Right lobe of liver (tissue), 6 donors: ENCODE data around the gene TLCD3A. TPM values are rescaled to one million over a fixed set of nuclear protein-coding genes. Genes with fewer than 3 reads are reported as not detected.

Experiments
- ATAC-seq, 4 donors: fragments of 200-7000 bp; cut with Tn5 transposase; one replicate each; pipeline ENCODE4 v1.9.1; 2020; ENCODE audit warnings: mild to moderate bottlenecking in 4 of 4, moderate library complexity in 4 of 4
- DNase-seq, 3 donors: peaks; one replicate each; pipeline ENCODE4 v3.0.0-alpha.2; 2020
- H3K27ac ChIP-seq, 3 donors: fragments of 200-600 bp; one replicate each; pipeline ENCODE4 v1.8.0; 2022
- H3K27me3 ChIP-seq, 2 donors: fragments of 200-600 bp; one replicate each; pipeline ENCODE4 v1.8.0; 2022
- H3K36me3 ChIP-seq, 4 donors: fragments of 200-600 bp; sonication (generic) in 1 of 4; one replicate each; pipeline versions ENCODE4 v1.5.1 to v1.8.0; 2017 to 2022; ENCODE audit warnings: control low read depth in 1 of 4
- H3K4me1 ChIP-seq, 4 donors: fragments of 200-600 bp; sonication (generic) in 1 of 4; one replicate each; pipeline versions ENCODE4 v1.5.1 to v1.8.0; 2017 to 2022; ENCODE audit warnings: control low read depth in 1 of 4
- H3K4me3 ChIP-seq, 3 donors: fragments of 200-600 bp; one replicate each; pipeline ENCODE4 v1.8.0; 2022
- H3K9me3 ChIP-seq, 4 donors: fragments of 200-600 bp; sonication (generic) in 1 of 4; one replicate each; pipeline versions ENCODE4 v1.5.1 to v1.8.0; 2017 to 2022; ENCODE audit warnings: control low read depth in 1 of 4
- POLR2A ChIP-seq: fragments of 450-650 bp; IDR thresholded peaks from one replicate; pipeline ENCODE4 v1.6.1; 2017; ENCODE audit warnings: antibody characterized with exemption, mild to moderate bottlenecking
- WGBS: methylation state at CpG from one replicate; pipeline ENCODE4 v1.1.6; 2018; ENCODE audit warnings: low coverage, low lambda C conversion rate; ENCODE audit not compliant: insufficient coverage; ENCODE audit errors: missing lambda C conversion rate; 5-methylcytosine and 5-hydroxymethylcytosine counted together
- intact Hi-C, 2 donors: fragments of 100-400 bp; cut with DNase I; formaldehyde crosslinking; loops; one replicate each; pipeline versions ENCODE4 v1.11.2 to v1.14.1; 2022
- total RNA-seq, 6 experiments: library from RNA; depleted of rRNA in 2 of 6; stranded (reverse); fragments of >200 nt in 2 of 6; fragmentation: NEBNext Ultra II Directional in 3 of 6; extraction: Animal tissue kit (Norgen Biotek cat#: 25700) in 3 of 6; gene quantifications; one replicate each; pipeline versions ENCODE4 v1.1.0 to v1.2.4, GENCODE V29; 2016 to 2023
- TF ChIP-seq, protein P1 (sequence below), 4 donors: fragments of 200-600 bp in 3 of 4; fragments of 450-650 bp in 1 of 4; IDR thresholded peaks; one replicate each; pipeline versions ENCODE4 v1.5.1 to v1.8.0; 2016 to 2022; ENCODE audit warnings: antibody characterized with exemption in 4 of 4, mild to moderate bottlenecking in 2 of 4
- donor health status: DM: no; HTN: yes; CAD: no.
- donor health status: DM: no; HTN: no; CAD: no.
- donor health status: DM: no; HTN: no; CAD: no.
- donor health status: DM: no; HTN: yes; CAD: no.
- donor health status: DM: no; HTN: yes; CAD: no.

The TLCD3A gene
- total RNA-seq, 6 experiments from 2014 or later = 0.59 to 11.5 (median 1.6) TPM

DNA sequence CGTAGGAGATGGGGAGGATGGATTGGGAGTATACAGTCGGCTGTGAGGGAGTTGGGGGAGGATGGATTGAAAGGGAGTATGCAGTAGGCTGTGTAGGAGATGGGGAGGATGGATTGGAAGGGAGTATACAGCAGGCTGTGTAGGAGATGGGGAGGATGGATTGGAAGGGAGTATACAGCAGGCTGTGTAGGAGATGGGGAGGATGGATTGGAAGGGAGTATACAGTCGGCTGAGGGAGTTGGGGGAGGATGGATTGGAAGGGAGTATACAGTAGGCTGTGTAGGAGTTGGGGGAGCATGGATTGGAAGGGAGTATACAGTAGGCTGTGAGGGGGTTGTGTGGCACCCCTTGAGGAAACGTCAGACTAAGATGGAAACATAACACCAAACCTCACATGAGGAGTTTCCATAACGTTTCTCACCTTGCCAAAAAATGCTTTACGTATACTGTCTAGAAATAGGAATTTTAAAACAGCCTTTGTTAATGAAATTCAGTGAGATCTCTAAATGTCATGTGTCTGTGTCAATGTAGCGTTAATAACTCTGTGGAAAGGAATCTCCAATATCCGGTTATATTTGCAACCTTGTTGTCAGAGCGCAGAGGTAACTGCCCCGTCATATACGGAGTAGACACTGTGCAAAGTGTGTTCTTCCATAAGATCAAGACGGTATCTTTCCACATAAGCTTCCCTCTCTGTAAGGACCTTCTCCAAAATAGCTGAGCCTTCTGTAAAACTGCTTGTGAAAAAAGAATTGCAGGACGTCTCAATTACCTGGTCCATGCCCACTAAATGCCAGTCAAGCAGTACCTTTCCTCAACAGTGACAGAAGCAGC lies 11.5 kb upstream of the TLCD3A start:
- Histone ChIP-seq H3K9me3 (no peaks in the 10 kb centered on the region), H3K27me3 (no peaks in the 10 kb centered on the region), H3K4me3 (no peak overlapping the region), H3K36me3 (no peaks in the 10 kb centered on the region), H3K4me1 (peaks cover 0 to 12% (median 6%) of the 10 kb centered on the region in 4 donors), H3K27ac (no peak overlapping the region)
- DNase-seq (no peak), ATAC-seq (no peak)
- TF ChIP-seq, protein P1, sequence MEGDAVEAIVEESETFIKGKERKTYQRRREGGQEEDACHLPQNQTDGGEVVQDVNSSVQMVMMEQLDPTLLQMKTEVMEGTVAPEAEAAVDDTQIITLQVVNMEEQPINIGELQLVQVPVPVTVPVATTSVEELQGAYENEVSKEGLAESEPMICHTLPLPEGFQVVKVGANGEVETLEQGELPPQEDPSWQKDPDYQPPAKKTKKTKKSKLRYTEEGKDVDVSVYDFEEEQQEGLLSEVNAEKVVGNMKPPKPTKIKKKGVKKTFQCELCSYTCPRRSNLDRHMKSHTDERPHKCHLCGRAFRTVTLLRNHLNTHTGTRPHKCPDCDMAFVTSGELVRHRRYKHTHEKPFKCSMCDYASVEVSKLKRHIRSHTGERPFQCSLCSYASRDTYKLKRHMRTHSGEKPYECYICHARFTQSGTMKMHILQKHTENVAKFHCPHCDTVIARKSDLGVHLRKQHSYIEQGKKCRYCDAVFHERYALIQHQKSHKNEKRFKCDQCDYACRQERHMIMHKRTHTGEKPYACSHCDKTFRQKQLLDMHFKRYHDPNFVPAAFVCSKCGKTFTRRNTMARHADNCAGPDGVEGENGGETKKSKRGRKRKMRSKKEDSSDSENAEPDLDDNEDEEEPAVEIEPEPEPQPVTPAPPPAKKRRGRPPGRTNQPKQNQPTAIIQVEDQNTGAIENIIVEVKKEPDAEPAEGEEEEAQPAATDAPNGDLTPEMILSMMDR (IDR thresholded peaks at IDR 0.05) = no peak
- TF ChIP-seq POLR2A = no peak
- WGBS = 78% methylated on average over 12 of the region's 13 CpGs
- intact Hi-C loops = no loop called here

GRCh38 chr17:721540-721937 lies 10.9 kb upstream of the TLCD3A start:
- TF ChIP-seq, protein P1 (IDR thresholded peaks at IDR 0.05) = no peak
- TF ChIP-seq POLR2A = no peak
- no peaks in the 10 kb centered on the region for H3K9me3 ChIP-seq
- WGBS = 65% methylated on average over 4 of the region's 5 CpGs
- peaks cover 0 to 7% (median 3%) of the 10 kb centered on the region in 4 donors for H3K4me1 ChIP-seq
- no peaks in the 10 kb centered on the region for H3K27me3 ChIP-seq
- ATAC-seq (no peak), DNase-seq (no peak)
- H3K4me3 ChIP-seq = no peak overlapping the region
- no peaks in the 10 kb centered on the region for H3K36me3 ChIP-seq
- intact Hi-C loops = no loop called here
- H3K27ac ChIP-seq = no peak overlapping the region

GRCh38 chr17:725084-725483 lies 7.3 kb upstream of the TLCD3A start:
- 97% methylated on average over 8 of the region's 14 CpGs for WGBS
- Histone ChIP-seq H3K27ac (no peak overlapping the region), H3K36me3 (no peaks in the 10 kb centered on the region), H3K4me3 (no peak overlapping the region), H3K4me1 (no peaks in the 10 kb centered on the region), H3K27me3 (no peaks in the 10 kb centered on the region), H3K9me3 (no peaks in the 10 kb centered on the region)
- TF ChIP-seq, protein P1 (IDR thresholded peaks at IDR 0.05) = no peak
- TF ChIP-seq POLR2A = no peak
- DNase-seq (no peak), ATAC-seq (no peak)
- intact Hi-C loops = no loop called here

DNA sequence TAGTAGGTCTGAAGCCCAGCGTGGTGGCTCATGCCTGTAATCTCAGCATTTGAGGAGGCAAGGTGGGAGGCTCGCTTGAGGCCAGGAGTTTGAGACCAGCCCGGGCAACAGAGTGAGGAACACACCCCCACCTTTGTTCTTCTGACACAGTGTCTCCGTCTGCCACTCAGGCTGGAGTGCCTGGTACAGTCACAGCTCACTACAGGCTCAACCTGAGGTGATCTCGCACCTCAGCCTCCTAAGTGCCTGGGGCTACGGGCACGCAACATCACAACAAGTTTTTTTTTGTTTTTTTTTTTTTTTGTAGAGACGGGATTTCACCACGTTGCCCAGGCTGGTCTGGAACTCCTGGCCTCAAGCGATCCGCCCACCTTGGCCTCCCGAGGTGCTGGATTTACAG lies 6.7 kb upstream of the TLCD3A start:
- Histone ChIP-seq H3K27me3 (no peaks in the 10 kb centered on the region), H3K27ac (no peak overlapping the region), H3K4me3 (no peak overlapping the region), H3K36me3 (no peaks in the 10 kb centered on the region), H3K9me3 (no peaks in the 10 kb centered on the region), H3K4me1 (no peaks in the 10 kb centered on the region)
- DNase-seq (no peak), ATAC-seq (no peak)
- WGBS = 78% methylated on average over 5 of the region's 12 CpGs
- TF ChIP-seq, protein P1 (IDR thresholded peaks at IDR 0.05) = no peak
- TF ChIP-seq POLR2A = no peak
- intact Hi-C loops = no loop called here
